ENCODE data around the gene RASAL3.
"Not testable (repeated sequence)": the region's sequence is repeated elsewhere in the genome, so short reads cannot be mapped to it uniquely, and the experiment has no call there.

The RASAL3 gene

GRCh38 chr19:15473821-15474220 lies 9.5 kb upstream of the RASAL3 start:
- not testable (repeated sequence) for DNase-seq (ENCODE audit: low read depth)

GRCh38 chr19:15471639-15472101 lies 7.3 kb upstream of the RASAL3 start:
- DNase-seq (ENCODE audit: low read depth): no peak

GRCh38 chr19:15469513-15470297 lies 5.4 kb upstream of the RASAL3 start:
- DNase-seq (ENCODE audit: low read depth): no peak

GRCh38 chr19:15468675-15469512 lies 4.5 kb upstream of the RASAL3 start:
- no peak for DNase-seq (ENCODE audit: low read depth)

GRCh38 chr19:15467734-15468214 lies 3.4 kb upstream of the RASAL3 start:
- DNase-seq (ENCODE audit: low read depth): no peak

- peak; percentile 24 for DNase-seq (ENCODE audit: low read depth)
Observed at GRCh38 chr19:15466851-15467733, 2.7 kb upstream of the RASAL3 start.

- DNase-seq (ENCODE audit: low read depth): peak; percentile 71
Observed at GRCh38 chr19:15463861-15464371, 428 bp downstream of the RASAL3 start.

GRCh38 chr19:15461694-15462093 lies 2.6 kb downstream of the RASAL3 start:
- DNase-seq (ENCODE audit: low read depth): no peak

GRCh38 chr19:15457701-15458484 lies 6.5 kb downstream of the RASAL3 start:
- no peak for DNase-seq (ENCODE audit: low read depth)

- DNase-seq (ENCODE audit: low read depth): no peak
Observed at GRCh38 chr19:15456871-15457700, 7.3 kb downstream of the RASAL3 start.

- DNase-seq (ENCODE audit: low read depth): no peak
Observed at GRCh38 chr19:15456441-15456840, 7.9 kb downstream of the RASAL3 start.

GRCh38 chr19:15455996-15456395 lies 8.3 kb downstream of the RASAL3 start:
- no peak for DNase-seq (ENCODE audit: low read depth)

GRCh38 chr19:15453906-15454860 lies 10.2 kb downstream of the RASAL3 start:
- no peak for DNase-seq (ENCODE audit: low read depth)

- DNase-seq (ENCODE audit: low read depth): no peak
Observed at GRCh38 chr19:15453091-15453578, 11.2 kb downstream of the RASAL3 start.

GRCh38 chr19:15452111-15453047 lies 12.0 kb downstream of the RASAL3 start:
- DNase-seq (ENCODE audit: low read depth): no peak

GRCh38 chr19:15450528-15450890 lies 13.8 kb downstream of the RASAL3 start:
- no peak for DNase-seq (ENCODE audit: low read depth)
